Stimulated activated CD4-positive, alpha-beta T cell treated with anti-CD3 and anti-CD28 coated beads, Interleukin-1b, Interleukin-23, amount 100 ng/mL, for 24 hours (primary cell): ENCODE measurements around the gene PFKM.
A peak's percentile ranks its signal among the peaks of the same experiment; 100 is the strongest.

Experiments used
- DNase-seq, 4 experiments: peaks; one replicate each; pipeline ENCODE4 v3.0.0-alpha.2; 2020; ENCODE audit warnings: low read depth in 4 of 4, low spot score in 1 of 4

PFKM gene

DNA sequence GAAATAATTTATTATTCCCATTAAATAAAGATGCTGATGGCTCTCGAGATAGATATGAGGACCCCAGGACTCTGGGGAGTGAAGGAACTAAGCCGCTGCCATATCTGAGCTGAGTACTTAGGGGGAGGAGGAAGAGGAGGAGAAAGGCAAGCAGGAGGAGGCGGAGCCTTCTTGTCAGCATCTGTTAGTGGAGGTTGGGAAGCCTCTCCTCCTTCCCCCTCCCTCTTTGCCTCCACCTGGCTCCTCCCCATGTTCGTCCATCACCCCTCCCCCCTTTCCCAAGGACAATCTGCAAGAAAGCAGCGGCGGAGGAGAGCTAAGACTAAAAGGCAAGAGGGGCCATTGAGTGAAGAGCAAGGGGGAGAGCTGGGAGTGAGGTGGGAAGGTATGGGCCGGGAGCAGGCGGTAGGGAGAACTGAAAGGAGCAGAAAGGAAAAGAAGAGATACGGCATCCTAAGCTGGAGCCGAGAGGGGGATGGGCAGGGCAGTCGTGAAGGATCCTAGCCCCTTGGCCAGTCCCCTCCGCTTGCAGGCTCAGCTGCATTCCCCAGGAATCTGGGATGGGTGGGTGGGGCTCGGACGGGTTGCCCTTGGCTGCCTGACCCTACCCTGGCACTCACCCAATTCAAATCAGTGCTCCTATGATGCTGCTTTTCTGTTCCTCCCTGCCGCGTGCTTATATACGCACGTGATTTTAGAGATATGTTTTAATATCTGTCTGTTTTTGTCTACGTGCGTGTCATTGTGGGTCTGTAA lies at the start of gene PFKM:
Gene PFKM (plus strand): TSS at position 287 of the 756 bp plus-strand sequence. CDS start 3,411 bp downstream, outside the sequence.
- DNase-seq, result peak; percentile 32 to 72 (median 50)

GRCh38 chr12:48070033-48070432 lies 49.1 kb upstream of the PFKM start:
- DNase-seq, result no peak

GRCh38 chr12:48070731-48071130 lies 48.4 kb upstream of the PFKM start:
- DNase-seq, result no peak

DNA sequence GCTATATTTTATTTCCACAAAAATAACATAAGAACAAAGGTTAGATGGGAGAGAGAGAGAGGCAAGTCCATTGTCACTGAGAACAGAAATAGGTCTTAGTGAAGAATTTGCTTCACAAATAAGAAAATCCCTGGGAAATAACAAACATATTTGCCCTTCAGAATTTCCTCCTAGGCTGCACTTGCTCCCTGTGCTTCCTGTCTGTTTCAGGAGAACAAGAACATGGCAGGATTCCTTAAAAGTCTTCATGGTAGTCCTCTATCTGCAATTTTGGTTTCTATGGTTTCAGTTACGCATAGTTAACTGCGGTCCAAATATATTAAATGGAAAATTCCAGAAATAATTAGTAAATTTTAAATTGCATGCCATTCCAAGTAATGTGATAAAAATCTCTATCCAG lies 47.4 kb upstream of the PFKM start:
- DNase-seq, result no peak

DNA sequence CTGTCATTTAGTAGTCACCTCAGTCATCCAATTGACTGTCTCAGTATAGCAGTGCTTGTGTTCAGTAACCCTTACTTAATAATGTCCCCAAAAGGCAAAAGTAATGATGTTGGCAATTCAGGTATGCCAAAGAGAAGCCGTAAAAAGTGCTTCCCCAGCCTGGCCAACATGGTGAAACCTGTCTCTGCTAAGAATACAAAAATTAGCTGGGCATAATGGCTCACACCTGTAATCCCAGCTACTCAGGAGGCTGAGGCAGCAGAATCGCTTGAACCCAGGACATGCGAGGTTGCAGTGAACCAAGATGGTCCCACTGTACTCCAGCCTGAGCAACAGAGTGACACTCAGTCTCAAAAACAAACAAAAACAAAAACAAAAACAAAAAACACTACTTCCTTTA lies 46.9 kb upstream of the PFKM start:
- no peak for DNase-seq

DNA sequence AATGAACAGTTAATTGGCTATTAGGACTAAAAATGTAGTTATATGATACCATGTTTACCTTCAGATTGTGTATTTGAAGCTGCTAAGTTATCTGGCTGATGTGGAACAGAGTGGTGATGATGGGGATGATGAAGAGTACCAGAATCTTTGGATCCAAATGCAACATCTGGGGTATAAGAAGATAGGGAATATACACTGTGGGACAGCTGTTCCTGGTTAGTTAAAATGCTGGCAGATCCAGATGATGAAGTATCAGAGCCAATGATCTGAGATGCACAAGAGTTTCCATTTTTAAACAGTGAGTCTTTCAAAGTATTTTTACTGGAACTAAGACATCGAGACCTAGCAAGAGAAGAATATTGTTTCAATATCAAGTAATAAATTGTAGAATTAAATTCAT lies 44.9 kb upstream of the PFKM start:
- DNase-seq, result no peak

DNA sequence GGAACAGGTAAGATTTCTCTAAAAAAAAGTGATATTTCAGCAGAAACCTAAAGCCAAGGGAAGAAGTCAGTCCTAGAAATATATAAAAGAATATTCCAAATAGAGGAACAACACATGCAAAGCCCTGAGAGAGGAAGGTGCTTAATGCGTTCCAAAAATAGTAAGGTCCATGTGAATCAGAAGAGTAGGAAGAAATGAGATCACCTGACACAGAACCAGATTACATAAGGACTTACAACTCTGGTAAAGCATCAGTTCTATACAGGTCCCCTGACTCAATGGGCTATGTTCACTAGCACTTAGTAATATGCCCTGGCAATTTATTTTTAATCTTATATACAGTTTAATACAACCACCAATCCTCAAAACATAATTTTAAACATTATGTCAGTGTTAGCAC lies 43.3 kb upstream of the PFKM start:
- no peak for DNase-seq

GRCh38 chr12:48077111-48077510 lies 42.1 kb upstream of the PFKM start:
- DNase-seq, result no peak

DNA sequence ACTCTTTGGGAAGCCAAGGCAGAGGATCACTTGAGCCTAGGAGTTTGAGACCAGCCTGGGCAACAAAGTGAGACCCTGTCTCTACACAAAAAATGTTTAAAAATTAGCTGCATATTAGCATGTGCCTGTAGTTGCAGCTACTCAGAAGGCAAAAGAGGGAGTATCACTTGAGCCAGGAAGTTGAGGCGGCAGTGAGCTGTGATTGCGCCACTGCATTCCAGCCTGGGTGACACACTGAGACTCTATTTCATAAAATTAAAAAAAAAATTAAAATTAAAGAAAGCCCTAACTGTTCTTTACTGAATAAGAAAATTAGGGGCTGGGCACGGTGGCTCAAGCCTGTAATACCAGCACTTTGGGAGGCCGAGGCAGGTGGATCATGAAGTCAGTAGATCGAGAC lies 40.3 kb upstream of the PFKM start:
- no peak for DNase-seq

- no peak for DNase-seq
Measured at GRCh38 chr12:48080285-48080684, 38.9 kb upstream of the PFKM start.

- no peak for DNase-seq
Measured at GRCh38 chr12:48080821-48081220, 38.3 kb upstream of the PFKM start.

DNA sequence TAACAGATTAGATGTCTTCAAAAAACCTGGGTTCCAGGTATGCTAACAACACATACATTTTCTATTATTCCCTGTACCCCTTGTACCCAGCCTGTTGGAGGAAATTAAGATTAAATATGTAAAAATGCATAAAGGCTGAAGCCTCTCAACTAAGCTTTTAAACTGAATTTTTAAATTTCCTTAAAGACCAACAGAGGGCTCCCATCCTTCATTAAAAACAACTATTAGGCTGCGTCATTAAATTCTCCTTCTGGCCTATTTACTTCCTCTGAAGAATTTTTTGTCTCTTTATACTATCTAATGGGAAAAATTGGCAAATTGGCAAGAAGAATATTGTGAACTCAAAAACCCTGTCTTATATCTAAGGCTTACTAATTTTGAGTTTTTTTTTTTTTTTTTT lies 35.1 kb upstream of the PFKM start:
- DNase-seq, result no peak

GRCh38 chr12:48084841-48085460 lies 34.2 kb upstream of the PFKM start:
- DNase-seq, result no peak

DNA sequence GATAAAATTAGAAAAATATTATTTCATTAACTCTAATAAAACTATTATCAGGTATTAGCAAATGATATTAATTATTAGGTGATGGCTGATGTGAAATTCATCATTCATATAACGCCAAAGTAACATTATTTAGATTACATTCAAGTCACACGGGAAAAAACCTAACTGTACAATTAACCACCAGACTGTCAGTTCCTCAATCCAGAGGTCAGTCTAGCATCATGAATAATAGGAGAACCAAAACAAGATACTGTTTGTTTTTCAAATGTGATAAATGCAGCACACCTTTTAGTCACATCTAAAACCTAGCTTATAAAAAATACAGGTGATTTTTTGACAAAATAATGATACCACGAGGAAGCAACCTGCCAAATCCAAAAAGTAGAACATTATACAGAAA lies 32.8 kb upstream of the PFKM start:
- no peak for DNase-seq

DNA sequence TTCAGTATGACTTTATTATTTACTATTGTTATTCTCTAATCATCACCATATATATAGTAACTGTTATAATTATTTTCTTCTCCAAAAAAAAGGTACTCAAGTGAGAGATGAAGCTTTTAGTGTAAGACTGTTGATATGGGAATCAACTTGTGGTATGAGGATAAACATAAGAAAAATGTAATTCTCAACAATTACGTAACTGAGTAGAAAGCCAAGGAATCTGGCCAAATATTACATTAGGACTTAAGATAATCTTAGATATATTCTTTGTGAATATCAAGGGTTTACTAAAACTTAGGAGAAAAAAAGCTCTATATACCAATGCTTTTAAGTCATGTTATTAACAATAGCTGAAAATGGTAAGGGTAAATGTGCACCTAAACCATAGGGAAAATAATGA lies 26.6 kb upstream of the PFKM start:
- no peak for DNase-seq

DNA sequence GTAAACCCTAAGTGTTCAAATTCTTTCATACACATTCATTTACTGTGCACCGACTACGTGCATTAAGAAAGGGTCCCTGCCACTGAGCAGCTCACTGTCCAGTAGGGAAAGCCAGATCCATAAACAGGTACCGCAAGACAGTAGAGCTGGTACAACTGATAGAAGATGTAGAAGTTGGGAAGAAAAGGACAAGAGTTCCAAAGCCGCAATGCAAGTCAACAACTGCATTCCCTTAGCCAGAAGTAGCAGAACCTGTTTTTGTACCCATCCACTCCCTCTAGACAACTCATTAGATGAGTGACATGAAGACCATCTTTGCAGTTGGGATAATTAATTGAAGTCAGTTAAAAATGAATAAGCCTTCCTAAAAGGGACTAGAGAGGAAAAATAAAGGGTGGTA lies 14.6 kb upstream of the PFKM start:
- no peak for DNase-seq

GRCh38 chr12:48105321-48105866 lies 13.8 kb upstream of the PFKM start:
- DNase-seq, result peak in 3 of 4 experiments; percentile 10 to 26 (median 20)

DNA sequence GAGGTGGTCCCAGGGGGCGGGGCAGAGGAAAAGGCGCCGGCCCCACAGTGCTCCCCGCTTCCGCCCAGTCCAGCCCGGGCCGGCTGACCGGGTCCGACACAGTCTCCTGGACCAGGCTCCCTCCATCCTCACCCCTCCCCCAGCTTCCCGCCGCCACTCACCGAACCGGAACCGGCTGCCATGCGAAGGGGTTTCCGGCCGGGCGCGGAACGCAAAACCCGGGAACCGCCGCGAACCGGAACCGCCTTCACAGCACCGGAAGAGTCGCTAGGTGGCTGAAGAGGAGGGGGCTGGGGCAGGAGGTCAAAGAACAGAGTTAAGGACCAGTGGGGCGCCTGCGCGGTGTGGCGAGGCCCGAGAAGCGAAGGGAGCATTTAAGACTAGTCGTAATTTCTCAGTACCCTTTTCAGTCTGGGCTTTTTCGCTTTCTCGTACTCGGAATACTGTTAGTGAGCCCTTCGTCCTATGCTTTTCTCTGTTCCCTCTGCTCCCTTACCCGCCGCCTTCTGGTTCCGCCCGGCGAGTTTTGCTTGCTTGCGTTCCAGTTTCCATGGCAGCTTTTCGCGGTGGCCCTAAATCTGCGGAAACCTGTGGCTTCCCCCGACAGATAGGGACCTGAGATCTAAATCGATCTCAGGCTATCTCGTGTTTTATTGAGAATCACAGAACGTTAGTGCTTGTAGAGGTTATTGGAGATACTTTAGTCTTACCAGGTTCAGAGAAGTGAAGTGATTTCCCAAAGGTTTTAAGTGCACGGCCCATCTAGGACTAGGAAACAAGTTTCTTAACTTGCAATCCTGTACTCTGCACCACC lies 13.1 kb upstream of the PFKM start, which contains the start of gene SENP1:
Gene SENP1 (minus strand): TSS at position 213 of the 814 bp plus-strand sequence. CDS start 4,607 bp downstream, outside the sequence.
- peak; percentile 79 to 88 (median 84) for DNase-seq

GRCh38 chr12:48106681-48107613 lies 12.2 kb upstream of the PFKM start:
- DNase-seq, result no peak

DNA sequence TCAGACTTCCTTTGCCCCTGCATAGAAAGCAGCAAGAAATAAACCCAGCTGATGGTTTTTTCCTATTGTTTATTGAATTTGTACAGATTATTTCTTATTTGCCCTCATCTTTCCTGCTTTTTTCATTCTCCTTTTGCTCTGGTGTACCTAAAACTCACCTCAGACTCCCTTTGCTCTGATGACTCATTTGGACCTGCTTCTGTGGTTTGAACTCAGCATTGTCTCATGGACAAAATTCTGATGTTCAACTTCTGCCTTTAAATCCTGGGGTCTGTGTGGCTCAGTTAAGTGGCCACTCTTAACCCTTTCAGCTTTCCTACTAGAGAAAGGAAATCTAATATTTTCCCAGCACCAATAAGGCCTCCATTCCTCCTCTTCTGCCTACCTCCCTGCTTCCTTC lies 9.7 kb upstream of the PFKM start:
- DNase-seq, result no peak
